GM23338 (cell line): ENCODE results near the gene TMBIM6. TPM values are rescaled to one million over a fixed set of nuclear protein-coding genes. Genes with fewer than 3 reads are reported as not detected.

Source experiments
- ATAC-seq: fragments of 200-7000 bp; cut with Tn5 transposase; 3 replicates; pipeline ENCODE4 v1.9.1; 2020
- DNase-seq: peaks from one replicate; pipeline ENCODE4 v3.0.0-alpha.2; 2015; ENCODE audit warnings: low spot score
- H2AFZ ChIP-seq: fragments of 200-600 bp; sonication (generic); 2 replicates; pipeline ENCODE4 v1.8.0; 2016; ENCODE audit warnings: antibody characterized with exemption, mild to moderate bottlenecking, moderate library complexity
- H3F3A ChIP-seq: fragments of 200-600 bp; sonication (generic); replicated peaks from 2 replicates; pipeline ENCODE4 v1.8.0; 2017; ENCODE audit warnings: antibody characterized with exemption, mixed run types, low read depth
- H3K27ac ChIP-seq: fragments of 200-600 bp; sonication (generic); 2 replicates; pipeline ENCODE4 v1.6.1; 2016; ENCODE audit warnings: low read depth
- H3K27me3 ChIP-seq: fragments of 200-600 bp; sonication (generic); 2 replicates; pipeline ENCODE4 v1.8.0; 2016; ENCODE audit warnings: mild to moderate bottlenecking, mixed run types, moderate library complexity; ENCODE audit not compliant: insufficient read depth
- H3K36me3 ChIP-seq: fragments of 200-600 bp; sonication (generic); 2 replicates; pipeline ENCODE4 v1.8.0; 2016; ENCODE audit warnings: mild to moderate bottlenecking; ENCODE audit not compliant: insufficient read depth
- H3K4me1 ChIP-seq: fragments of 200-600 bp; sonication (generic); 2 replicates; pipeline ENCODE4 v1.8.0; 2016; ENCODE audit warnings: mild to moderate bottlenecking, moderate library complexity; ENCODE audit not compliant: insufficient read depth
- H3K4me2 ChIP-seq: fragments of 200-600 bp; sonication (generic); 2 replicates; pipeline ENCODE4 v1.7.1; 2017; ENCODE audit warnings: mixed run types
- H3K4me3 ChIP-seq: fragments of 200-600 bp; sonication (generic); 2 replicates; pipeline ENCODE4 v1.6.1; 2016; ENCODE audit warnings: mixed run types
- H3K79me2 ChIP-seq: fragments of 200-600 bp; sonication (generic); replicated peaks from 2 replicates; pipeline ENCODE4 v1.8.0; 2017; ENCODE audit warnings: mild to moderate bottlenecking; ENCODE audit not compliant: insufficient read depth
- H3K9me2 ChIP-seq: fragments of 200-600 bp; sonication (generic); 2 replicates; pipeline ENCODE4 v1.8.0; 2017; ENCODE audit not compliant: insufficient read depth
- H4K20me1 ChIP-seq: fragments of 200-600 bp; sonication (generic); replicated peaks from 2 replicates; pipeline ENCODE4 v1.8.0; 2017; ENCODE audit warnings: mild to moderate bottlenecking; ENCODE audit not compliant: insufficient read depth
- H3K27ac Mint-ChIP-seq: 2 replicates; pipeline ENCODE4 v1.8.0; 2020; ENCODE audit warnings: inconsistent platforms, mild to moderate bottlenecking, moderate library complexity, mixed read lengths
- H3K27me3 Mint-ChIP-seq: 3 replicates; pipeline ENCODE4 v1.8.0; 2022; ENCODE audit warnings: low read depth, mild to moderate bottlenecking, moderate library complexity, mixed read lengths, inconsistent platforms; ENCODE audit not compliant: insufficient read depth, poor library complexity
- H3K36me3 Mint-ChIP-seq: 3 replicates; pipeline ENCODE4 v1.8.0; 2021; ENCODE audit warnings: low read depth, mild to moderate bottlenecking, inconsistent platforms, moderate library complexity, mixed read lengths
- H3K4me1 Mint-ChIP-seq: 3 replicates; pipeline ENCODE4 v1.8.0; 2020; ENCODE audit warnings: mild to moderate bottlenecking, inconsistent platforms, mixed read lengths
- H3K4me3 Mint-ChIP-seq: 3 replicates; pipeline ENCODE4 v1.8.0; 2021; ENCODE audit warnings: moderate library complexity, mild to moderate bottlenecking, inconsistent platforms, mixed read lengths
- H3K9me3 Mint-ChIP-seq: 3 replicates; pipeline ENCODE4 v1.8.0; 2020; ENCODE audit warnings: moderate library complexity, mild to moderate bottlenecking, inconsistent platforms, mixed read lengths
- EZH2 ChIP-seq: fragments of 200-600 bp; sonication (generic); IDR thresholded peaks from one replicate; pipeline ENCODE4 v1.8.0; 2017; ENCODE audit warnings: antibody characterized with exemption, mild to moderate bottlenecking, low read depth; ENCODE audit not compliant: unreplicated experiment
- EZH2phosphoT487 ChIP-seq: fragments of 200-600 bp; sonication (generic); IDR thresholded peaks from one replicate; pipeline ENCODE4 v1.8.1; 2018; ENCODE audit warnings: antibody characterized with exemption; ENCODE audit not compliant: unreplicated experiment
- NANOG ChIP-seq: IDR thresholded peaks from 2 replicates; pipeline ENCODE4 v1.6.1; 2016; ENCODE audit warnings: antibody characterized with exemption, borderline replicate concordance
- POLR2AphosphoS5 ChIP-seq: IDR thresholded peaks from 2 replicates; pipeline ENCODE4 v1.6.1; 2016; ENCODE audit warnings: antibody characterized with exemption, low read depth
- STAT1 ChIP-seq: IDR thresholded peaks from one replicate; pipeline ENCODE4 v1.6.1; 2016; ENCODE audit warnings: antibody characterized with exemption; ENCODE audit not compliant: unreplicated experiment
- ZNF114 ChIP-seq: fragments of 250-450 bp; sonication (Bioruptor Pico); IDR thresholded peaks from 2 replicates; pipeline ENCODE4 v1.5.0; 2020; ENCODE audit warnings: mild to moderate bottlenecking, moderate library complexity
- ZNF331 ChIP-seq: fragments of 250-450 bp; sonication (Bioruptor Pico); IDR thresholded peaks from 2 replicates; pipeline ENCODE4 v1.5.0; 2020; ENCODE audit warnings: low read depth, mild to moderate bottlenecking, moderate library complexity
- polyA plus RNA-seq: library from polyadenylated mRNA; unstranded; fragments of >200 nt; fragmentation: Nextera tagmentation; extraction: Ambion mirVana; gene quantifications from 2 replicates; pipeline ENCODE4 v1.2.1, GENCODE V29; 2016
- total RNA-seq: library from RNA; depleted of rRNA; stranded (reverse); fragments of >200 nt; shearing (Covaris generic); gene quantifications from 2 replicates; pipeline ENCODE4 v1.2.3, GENCODE V29; 2014
- TF ChIP-seq, protein P1 (sequence below): IDR thresholded peaks from 2 replicates; pipeline ENCODE4 v1.6.1; 2016; ENCODE audit warnings: antibody characterized with exemption
- TF ChIP-seq, protein P2 (sequence below): IDR thresholded peaks from one replicate; pipeline ENCODE4 v1.6.1; 2018; ENCODE audit warnings: antibody characterized with exemption; ENCODE audit not compliant: unreplicated experiment
- TF ChIP-seq, protein P3 (sequence below): fragments of 250-450 bp; sonication (Bioruptor Pico); IDR thresholded peaks from 2 replicates; pipeline ENCODE4 v1.5.0; 2020; ENCODE audit warnings: mild to moderate bottlenecking, moderate library complexity

The TMBIM6 gene
- total and polyA plus RNA-seq, 2 experiments from 2014 or later, result 245 to 349 TPM

DNA sequence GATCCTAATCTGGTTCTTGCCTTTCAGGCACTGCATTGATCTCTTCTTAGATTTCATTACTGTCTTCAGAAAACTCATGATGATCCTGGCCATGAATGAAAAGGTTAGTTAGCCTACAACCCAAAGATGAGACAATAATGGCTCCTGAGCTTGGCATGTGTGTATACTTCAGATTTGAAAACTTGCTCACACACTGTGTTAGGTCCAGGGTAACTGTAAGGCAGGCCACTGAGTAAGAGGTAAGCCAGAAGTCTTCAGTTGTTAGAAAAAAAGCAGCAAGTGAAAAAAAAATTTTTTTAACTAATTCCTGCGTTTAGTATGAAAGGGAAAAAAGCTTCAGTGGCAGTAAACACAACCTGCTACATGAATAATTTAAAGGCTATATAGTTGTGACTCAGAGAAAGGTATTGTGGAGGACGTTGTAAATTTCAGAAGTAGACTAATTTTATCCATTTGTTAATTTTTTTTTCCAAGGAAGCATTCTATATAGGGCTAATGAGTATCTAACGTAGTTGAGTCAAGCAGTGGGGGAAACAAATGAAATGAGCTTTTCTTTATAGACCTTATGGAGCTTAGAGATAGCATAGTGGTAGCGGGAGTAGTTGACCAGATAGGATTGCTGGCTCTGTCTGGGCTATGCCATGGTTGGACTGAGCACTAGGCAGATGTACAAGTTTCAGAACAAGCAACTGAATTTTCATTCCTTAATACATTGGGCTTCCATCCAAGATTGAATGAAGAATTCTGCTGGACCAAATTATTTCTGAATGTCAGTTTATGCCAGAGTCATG is 20.5 kb downstream of the TMBIM6 start:
- no peak for TF ChIP-seq POLR2AphosphoS5
- TF ChIP-seq ZNF114 (CRISPR knock-in tag), result no peak
- no peak for TF ChIP-seq STAT1
- peaks cover 71% of the 10 kb centered on the region for H3K36me3 ChIP-seq
- H3K27ac ChIP-seq, result no peak overlapping the region; the same call in 1 of the 2 replicates
- H3K4me2 ChIP-seq, result no peak overlapping the region
- H3K9me2 ChIP-seq, result no peaks in the 10 kb centered on the region
- H2AFZ ChIP-seq, result no peak overlapping the region
- H3K4me1 Mint-ChIP-seq, result 0 out of 3 replicates have a peak, but pooled peaks cover 6% of the 10 kb centered on the region
- no peak overlapping the region for H3K4me3 ChIP-seq
- H4K20me1 ChIP-seq, result peaks cover 37% of the 10 kb centered on the region
- H3K4me3 Mint-ChIP-seq, result no peak overlapping the region
- H3K36me3 Mint-ChIP-seq, result peaks cover 82% of the 10 kb centered on the region
- no peak for DNase-seq
- no peaks in the 10 kb centered on the region for H3K4me1 ChIP-seq
- 0 out of 2 replicates have a peak, but pooled peaks cover 7% of the 10 kb centered on the region for H3K79me2 ChIP-seq
- H3K27me3 Mint-ChIP-seq, result peaks cover 6% of the 10 kb centered on the region
- no peak overlapping the region for H3K27ac Mint-ChIP-seq
- no peaks in the 10 kb centered on the region for H3K27me3 ChIP-seq
- no peak for ATAC-seq
- H3K9me3 Mint-ChIP-seq, result no peaks in the 10 kb centered on the region
- peaks cover 32% of the 10 kb centered on the region; the same call in 1 of the 2 replicates for H3F3A ChIP-seq

DNA sequence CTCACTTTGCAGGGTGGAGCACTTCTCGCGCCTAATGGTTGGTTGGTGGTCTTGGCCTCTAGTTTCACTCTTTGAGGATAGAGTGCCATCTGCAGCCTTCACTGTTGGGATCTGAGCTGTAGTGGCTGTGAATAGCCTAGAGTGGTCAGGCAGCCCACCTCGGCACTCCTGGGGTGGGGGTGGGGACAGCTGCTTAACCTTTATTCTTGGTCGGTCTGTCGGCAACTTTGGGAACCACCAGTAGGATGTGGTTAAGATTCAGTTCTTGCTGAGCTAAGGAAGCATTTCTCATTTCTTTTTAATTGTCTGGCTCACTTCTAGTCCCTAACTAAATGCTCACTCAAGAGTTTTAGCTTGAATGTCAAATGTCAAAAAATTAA is 21.1 kb downstream of the TMBIM6 start:
- ATAC-seq, result no peak; the same call in 2 of the 3 replicates
- peaks cover 31% of the 10 kb centered on the region for H4K20me1 ChIP-seq
- no peak for TF ChIP-seq ZNF331 (CRISPR knock-in tag)
- TF ChIP-seq POLR2AphosphoS5, result no peak
- no peak for TF ChIP-seq EZH2phosphoT487
- no peak for TF ChIP-seq EZH2
- TF ChIP-seq, protein P1, sequence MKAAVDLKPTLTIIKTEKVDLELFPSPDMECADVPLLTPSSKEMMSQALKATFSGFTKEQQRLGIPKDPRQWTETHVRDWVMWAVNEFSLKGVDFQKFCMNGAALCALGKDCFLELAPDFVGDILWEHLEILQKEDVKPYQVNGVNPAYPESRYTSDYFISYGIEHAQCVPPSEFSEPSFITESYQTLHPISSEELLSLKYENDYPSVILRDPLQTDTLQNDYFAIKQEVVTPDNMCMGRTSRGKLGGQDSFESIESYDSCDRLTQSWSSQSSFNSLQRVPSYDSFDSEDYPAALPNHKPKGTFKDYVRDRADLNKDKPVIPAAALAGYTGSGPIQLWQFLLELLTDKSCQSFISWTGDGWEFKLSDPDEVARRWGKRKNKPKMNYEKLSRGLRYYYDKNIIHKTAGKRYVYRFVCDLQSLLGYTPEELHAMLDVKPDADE, result no peak
- TF ChIP-seq, protein P2, sequence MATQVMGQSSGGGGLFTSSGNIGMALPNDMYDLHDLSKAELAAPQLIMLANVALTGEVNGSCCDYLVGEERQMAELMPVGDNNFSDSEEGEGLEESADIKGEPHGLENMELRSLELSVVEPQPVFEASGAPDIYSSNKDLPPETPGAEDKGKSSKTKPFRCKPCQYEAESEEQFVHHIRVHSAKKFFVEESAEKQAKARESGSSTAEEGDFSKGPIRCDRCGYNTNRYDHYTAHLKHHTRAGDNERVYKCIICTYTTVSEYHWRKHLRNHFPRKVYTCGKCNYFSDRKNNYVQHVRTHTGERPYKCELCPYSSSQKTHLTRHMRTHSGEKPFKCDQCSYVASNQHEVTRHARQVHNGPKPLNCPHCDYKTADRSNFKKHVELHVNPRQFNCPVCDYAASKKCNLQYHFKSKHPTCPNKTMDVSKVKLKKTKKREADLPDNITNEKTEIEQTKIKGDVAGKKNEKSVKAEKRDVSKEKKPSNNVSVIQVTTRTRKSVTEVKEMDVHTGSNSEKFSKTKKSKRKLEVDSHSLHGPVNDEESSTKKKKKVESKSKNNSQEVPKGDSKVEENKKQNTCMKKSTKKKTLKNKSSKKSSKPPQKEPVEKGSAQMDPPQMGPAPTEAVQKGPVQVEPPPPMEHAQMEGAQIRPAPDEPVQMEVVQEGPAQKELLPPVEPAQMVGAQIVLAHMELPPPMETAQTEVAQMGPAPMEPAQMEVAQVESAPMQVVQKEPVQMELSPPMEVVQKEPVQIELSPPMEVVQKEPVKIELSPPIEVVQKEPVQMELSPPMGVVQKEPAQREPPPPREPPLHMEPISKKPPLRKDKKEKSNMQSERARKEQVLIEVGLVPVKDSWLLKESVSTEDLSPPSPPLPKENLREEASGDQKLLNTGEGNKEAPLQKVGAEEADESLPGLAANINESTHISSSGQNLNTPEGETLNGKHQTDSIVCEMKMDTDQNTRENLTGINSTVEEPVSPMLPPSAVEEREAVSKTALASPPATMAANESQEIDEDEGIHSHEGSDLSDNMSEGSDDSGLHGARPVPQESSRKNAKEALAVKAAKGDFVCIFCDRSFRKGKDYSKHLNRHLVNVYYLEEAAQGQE, result no peak
- no peak for TF ChIP-seq ZNF114 (CRISPR knock-in tag)
- TF ChIP-seq, protein P3, sequence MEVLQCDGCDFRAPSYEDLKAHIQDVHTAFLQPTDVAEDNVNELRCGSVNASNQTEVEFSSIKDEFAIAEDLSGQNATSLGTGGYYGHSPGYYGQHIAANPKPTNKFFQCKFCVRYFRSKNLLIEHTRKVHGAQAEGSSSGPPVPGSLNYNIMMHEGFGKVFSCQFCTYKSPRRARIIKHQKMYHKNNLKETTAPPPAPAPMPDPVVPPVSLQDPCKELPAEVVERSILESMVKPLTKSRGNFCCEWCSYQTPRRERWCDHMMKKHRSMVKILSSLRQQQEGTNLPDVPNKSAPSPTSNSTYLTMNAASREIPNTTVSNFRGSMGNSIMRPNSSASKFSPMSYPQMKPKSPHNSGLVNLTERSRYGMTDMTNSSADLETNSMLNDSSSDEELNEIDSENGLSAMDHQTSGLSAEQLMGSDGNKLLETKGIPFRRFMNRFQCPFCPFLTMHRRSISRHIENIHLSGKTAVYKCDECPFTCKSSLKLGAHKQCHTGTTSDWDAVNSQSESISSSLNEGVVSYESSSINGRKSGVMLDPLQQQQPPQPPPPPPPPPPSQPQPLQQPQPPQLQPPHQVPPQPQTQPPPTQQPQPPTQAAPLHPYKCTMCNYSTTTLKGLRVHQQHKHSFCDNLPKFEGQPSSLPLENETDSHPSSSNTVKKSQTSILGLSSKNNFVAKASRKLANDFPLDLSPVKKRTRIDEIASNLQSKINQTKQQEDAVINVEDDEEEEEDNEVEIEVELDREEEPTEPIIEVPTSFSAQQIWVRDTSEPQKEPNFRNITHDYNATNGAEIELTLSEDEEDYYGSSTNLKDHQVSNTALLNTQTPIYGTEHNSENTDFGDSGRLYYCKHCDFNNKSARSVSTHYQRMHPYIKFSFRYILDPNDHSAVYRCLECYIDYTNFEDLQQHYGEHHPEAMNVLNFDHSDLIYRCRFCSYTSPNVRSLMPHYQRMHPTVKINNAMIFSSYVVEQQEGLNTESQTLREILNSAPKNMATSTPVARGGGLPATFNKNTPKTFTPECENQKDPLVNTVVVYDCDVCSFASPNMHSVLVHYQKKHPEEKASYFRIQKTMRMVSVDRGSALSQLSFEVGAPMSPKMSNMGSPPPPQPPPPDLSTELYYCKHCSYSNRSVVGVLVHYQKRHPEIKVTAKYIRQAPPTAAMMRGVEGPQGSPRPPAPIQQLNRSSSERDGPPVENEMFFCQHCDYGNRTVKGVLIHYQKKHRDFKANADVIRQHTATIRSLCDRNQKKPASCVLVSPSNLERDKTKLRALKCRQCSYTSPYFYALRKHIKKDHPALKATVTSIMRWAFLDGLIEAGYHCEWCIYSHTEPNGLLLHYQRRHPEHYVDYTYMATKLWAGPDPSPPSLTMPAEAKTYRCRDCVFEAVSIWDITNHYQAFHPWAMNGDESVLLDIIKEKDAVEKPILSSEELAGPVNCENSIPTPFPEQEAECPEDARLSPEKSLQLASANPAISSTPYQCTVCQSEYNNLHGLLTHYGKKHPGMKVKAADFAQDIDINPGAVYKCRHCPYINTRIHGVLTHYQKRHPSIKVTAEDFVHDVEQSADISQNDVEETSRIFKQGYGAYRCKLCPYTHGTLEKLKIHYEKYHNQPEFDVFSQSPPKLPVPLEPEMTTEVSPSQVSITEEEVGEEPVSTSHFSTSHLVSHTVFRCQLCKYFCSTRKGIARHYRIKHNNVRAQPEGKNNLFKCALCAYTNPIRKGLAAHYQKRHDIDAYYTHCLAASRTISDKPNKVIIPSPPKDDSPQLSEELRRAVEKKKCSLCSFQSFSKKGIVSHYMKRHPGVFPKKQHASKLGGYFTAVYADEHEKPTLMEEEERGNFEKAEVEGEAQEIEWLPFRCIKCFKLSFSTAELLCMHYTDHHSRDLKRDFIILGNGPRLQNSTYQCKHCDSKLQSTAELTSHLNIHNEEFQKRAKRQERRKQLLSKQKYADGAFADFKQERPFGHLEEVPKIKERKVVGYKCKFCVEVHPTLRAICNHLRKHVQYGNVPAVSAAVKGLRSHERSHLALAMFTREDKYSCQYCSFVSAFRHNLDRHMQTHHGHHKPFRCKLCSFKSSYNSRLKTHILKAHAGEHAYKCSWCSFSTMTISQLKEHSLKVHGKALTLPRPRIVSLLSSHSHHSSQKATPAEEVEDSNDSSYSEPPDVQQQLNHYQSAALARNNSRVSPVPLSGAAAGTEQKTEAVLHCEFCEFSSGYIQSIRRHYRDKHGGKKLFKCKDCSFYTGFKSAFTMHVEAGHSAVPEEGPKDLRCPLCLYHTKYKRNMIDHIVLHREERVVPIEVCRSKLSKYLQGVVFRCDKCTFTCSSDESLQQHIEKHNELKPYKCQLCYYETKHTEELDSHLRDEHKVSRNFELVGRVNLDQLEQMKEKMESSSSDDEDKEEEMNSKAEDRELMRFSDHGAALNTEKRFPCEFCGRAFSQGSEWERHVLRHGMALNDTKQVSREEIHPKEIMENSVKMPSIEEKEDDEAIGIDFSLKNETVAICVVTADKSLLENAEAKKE (CRISPR knock-in tag), result no peak
- TF ChIP-seq NANOG, result no peak

More for the DNA sequence above, 21.1 kb downstream of the TMBIM6 start:
- no peak overlapping the region for H3K27ac ChIP-seq
- no peak overlapping the region for H2AFZ ChIP-seq
- peaks cover 8% of the 10 kb centered on the region; the same call in 2 of the 3 replicates for H3K4me1 Mint-ChIP-seq
- no peaks in the 10 kb centered on the region for H3K9me2 ChIP-seq
- peaks cover 77% of the 10 kb centered on the region for H3K36me3 Mint-ChIP-seq
- H3K27me3 Mint-ChIP-seq, result peaks cover 6% of the 10 kb centered on the region
- H3K9me3 Mint-ChIP-seq, result no peaks in the 10 kb centered on the region
- no peak overlapping the region for H3K4me3 ChIP-seq
- H3K4me3 Mint-ChIP-seq, result no peak overlapping the region
- no peaks in the 10 kb centered on the region for H3K4me1 ChIP-seq
- peaks cover 66% of the 10 kb centered on the region for H3K36me3 ChIP-seq
- no peak overlapping the region for H3K27ac Mint-ChIP-seq
- peaks cover 26% of the 10 kb centered on the region; the same call in 1 of the 2 replicates for H3F3A ChIP-seq
- no peaks in the 10 kb centered on the region for H3K27me3 ChIP-seq
- DNase-seq, result peak; percentile 17
- H3K4me2 ChIP-seq, result no peak overlapping the region
- H3K79me2 ChIP-seq, result 0 out of 2 replicates have a peak, but pooled peaks cover 1% of the 10 kb centered on the region
